Natural killer cell (primary cell): ENCODE results near the gene STMP1. TPM values are rescaled to one million over a fixed set of nuclear protein-coding genes. Genes with fewer than 3 reads are reported as not detected.
"Not testable (repeated sequence)": the region's sequence is repeated elsewhere in the genome, so short reads cannot be mapped to it uniquely, and the experiment has no call there.

Experiments
- ATAC-seq, 3 donors: fragments of 150-1000 bp in 2 of 3; fragments of 200-7000 bp in 1 of 3; cut with Tn5 transposase; 1 replicate in 1 of 3; 2 replicates in 2 of 3; pipeline ENCODE4 v1.10.0; 2021; ENCODE audit warnings: mild to moderate bottlenecking in 2 of 3, moderate library complexity in 2 of 3
- DNase-seq, 2 donors: peaks; one replicate each; pipeline versions ENCODE4 v3.0.0 to v3.0.0-alpha.2; 2013 to 2021; ENCODE audit warnings: mixed read lengths in 1 of 2
- H3K27ac ChIP-seq: one replicate; pipeline ENCODE4 v1.5.1; 2013; ENCODE audit warnings: mild to moderate bottlenecking, low read length
- H3K27me3 ChIP-seq: one replicate; pipeline ENCODE4 v1.6.1; 2013; ENCODE audit warnings: low read length; ENCODE audit not compliant: control insufficient read depth, insufficient read depth
- H3K36me3 ChIP-seq: one replicate; pipeline ENCODE4 v1.6.1; 2013; ENCODE audit warnings: low read length; ENCODE audit not compliant: control insufficient read depth, insufficient read depth
- H3K4me1 ChIP-seq: one replicate; pipeline ENCODE4 v1.6.1; 2013; ENCODE audit warnings: low read length; ENCODE audit not compliant: control insufficient read depth, insufficient read depth
- H3K4me3 ChIP-seq: one replicate; pipeline ENCODE4 v1.5.1; 2013; ENCODE audit warnings: low read length
- H3K9me3 ChIP-seq: one replicate; pipeline ENCODE4 v1.6.1; 2013; ENCODE audit warnings: low read length; ENCODE audit not compliant: control insufficient read depth, insufficient read depth
- H3K27ac Mint-ChIP-seq, 2 donors: one replicate each; pipeline ENCODE4 v1.8.0; 2022; ENCODE audit warnings: mild to moderate bottlenecking in 2 of 2, mixed read lengths in 2 of 2, moderate library complexity in 1 of 2
- H3K27me3 Mint-ChIP-seq, 2 donors: one replicate each; pipeline ENCODE4 v1.8.0; 2022; ENCODE audit warnings: low read depth in 2 of 2, mixed read lengths in 2 of 2
- H3K36me3 Mint-ChIP-seq: one replicate; pipeline ENCODE4 v1.8.0; 2022; ENCODE audit warnings: mixed read lengths
- H3K4me1 Mint-ChIP-seq, 2 donors: one replicate each; pipeline ENCODE4 v1.8.0; 2022; ENCODE audit warnings: mixed read lengths in 2 of 2
- H3K4me3 Mint-ChIP-seq: one replicate; pipeline ENCODE4 v1.8.0; 2022; ENCODE audit warnings: mild to moderate bottlenecking, moderate library complexity, mixed read lengths
- H3K9me3 Mint-ChIP-seq, 2 donors: one replicate each; pipeline ENCODE4 v1.8.0; 2022; ENCODE audit warnings: mixed read lengths in 2 of 2
- CTCF ChIP-seq: fragments of 200-600 bp; IDR thresholded peaks from one replicate; pipeline ENCODE4 v1.8.0; 2022; ENCODE audit warnings: antibody characterized with exemption
- WGBS: methylation state at CpG from one replicate; pipeline ENCODE4 v1.1.7; 2013; ENCODE audit warnings: missing lambda C conversion rate; ENCODE audit not compliant: insufficient coverage; 5-methylcytosine and 5-hydroxymethylcytosine counted together
- intact Hi-C: fragments of 100-400 bp; cut with micrococcal nuclease; formaldehyde crosslinking; loops from one replicate; pipeline ENCODE4 v1.14.2; 2022
- total RNA-seq, 4 donors: library from RNA; stranded (reverse); fragments of 120-200 nt in 1 of 4; gene quantifications; one replicate each; pipeline versions ENCODE4 v1.2.3 to v1.2.4, GENCODE V29; 2013 to 2022

Gene STMP1
- total RNA-seq, 3 donors from 2014 or later (not counting 1 experiment from before 2014, with no cell fraction given), result 19.4 to 25.8 (median 22.3) TPM

DNA sequence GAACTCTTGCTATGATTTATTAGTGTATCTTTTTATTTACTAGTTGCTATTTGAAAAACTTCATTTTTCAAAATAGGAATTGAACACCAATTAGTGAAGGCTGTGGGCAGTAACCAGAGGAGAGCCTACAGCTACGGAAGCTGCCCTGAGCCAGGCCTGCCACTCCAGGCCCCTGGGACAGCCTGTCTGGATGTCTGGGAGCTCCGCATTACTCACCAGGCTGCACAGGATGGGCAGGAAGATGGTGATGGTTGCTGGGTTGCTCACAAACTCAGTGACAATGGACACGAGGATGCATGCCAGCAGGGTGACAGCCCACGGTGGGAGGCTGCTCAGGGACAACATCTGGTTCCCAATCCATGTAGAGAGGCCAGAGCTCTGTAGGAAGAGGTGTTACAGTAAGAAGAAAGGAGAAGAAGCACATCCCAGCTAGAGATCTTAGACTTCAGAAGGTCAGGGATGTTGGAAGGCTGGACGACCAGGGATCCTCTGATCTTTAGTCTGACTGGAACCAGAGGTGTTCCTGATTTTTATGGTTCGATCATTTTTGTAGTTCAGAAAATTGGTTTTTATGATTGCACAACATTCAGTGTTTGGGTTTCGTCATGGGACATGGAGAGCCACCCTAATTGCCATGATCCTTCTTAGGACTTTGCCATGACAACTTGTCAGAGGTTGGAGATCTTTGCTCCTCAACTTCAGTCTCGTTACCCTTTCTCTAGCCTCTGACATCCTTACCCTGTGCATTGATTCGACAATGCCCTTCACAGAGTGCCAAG lies 23.2 kb downstream of the STMP1 start:
- Mint-ChIP-seq H3K4me1 (peaks cover 0 to 8% of the 10 kb centered on the region in 2 donors), H3K36me3 (peaks cover 6% of the 10 kb centered on the region), H3K27me3 (no peaks in the 10 kb centered on the region), H3K9me3 (no peaks in the 10 kb centered on the region), H3K27ac (no peak overlapping the region), H3K4me3 (no peak overlapping the region)
- Histone ChIP-seq H3K27me3 (no peaks in the 10 kb centered on the region), H3K9me3 (no peaks in the 10 kb centered on the region), H3K36me3 (no peaks in the 10 kb centered on the region), H3K4me3 (no peak overlapping the region), H3K27ac (no peak overlapping the region), H3K4me1 (no peaks in the 10 kb centered on the region)
- intact Hi-C loops, result no loop called here
- ATAC-seq, result no peak
- DNase-seq, result no peak
- TF ChIP-seq CTCF, result no peak
- WGBS, result 91% methylated on average over 9 of the region's 9 CpGs

- ATAC-seq (no peak), DNase-seq (no peak)
- Histone ChIP-seq H3K27me3 (no peaks in the 10 kb centered on the region), H3K4me1 (no peaks in the 10 kb centered on the region), H3K9me3 (no peaks in the 10 kb centered on the region), H3K36me3 (no peaks in the 10 kb centered on the region), H3K27ac (no peak overlapping the region), H3K4me3 (no peak overlapping the region)
- no peaks in the 10 kb centered on the region for H3K9me3 Mint-ChIP-seq
- WGBS, result no CpG with 5 or more reads among the region's 1 CpG
- H3K4me3 Mint-ChIP-seq, result no peak overlapping the region
- H3K36me3 Mint-ChIP-seq, result peaks cover 6% of the 10 kb centered on the region
- intact Hi-C loops, result no loop called here
- H3K4me1 Mint-ChIP-seq, result no peaks in the 10 kb centered on the region
- TF ChIP-seq CTCF, result no peak
- no peaks in the 10 kb centered on the region for H3K27me3 Mint-ChIP-seq
- H3K27ac Mint-ChIP-seq, result no peak overlapping the region
These were observed 25.2 kb downstream of the STMP1 start for GRCh38 chr7:135687466-135687865.

DNA sequence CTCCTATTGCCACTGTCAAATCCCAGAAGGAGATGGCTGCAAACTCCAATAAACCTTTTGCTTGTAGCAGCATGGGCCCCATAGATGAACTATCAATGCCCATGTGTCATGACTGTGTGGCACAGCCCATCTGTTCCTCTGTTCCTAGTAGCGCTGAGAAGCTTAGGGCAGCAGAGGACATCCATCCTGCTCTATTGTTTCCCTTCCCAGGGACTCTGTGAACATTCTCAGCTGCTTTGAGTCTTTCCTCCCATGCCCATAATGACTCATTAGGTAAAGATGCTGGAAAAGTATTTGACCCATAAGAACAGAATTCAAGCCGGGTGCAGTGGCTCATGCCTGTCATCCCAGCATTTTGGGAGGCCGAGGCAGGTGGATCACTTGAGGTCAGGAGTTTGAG lies 28.3 kb downstream of the STMP1 start:
- ATAC-seq, result no peak
- Mint-ChIP-seq H3K9me3 (no peaks in the 10 kb centered on the region), H3K4me3 (no peak overlapping the region), H3K27ac (no peak overlapping the region), H3K27me3 (no peaks in the 10 kb centered on the region), H3K4me1 (no peaks in the 10 kb centered on the region), H3K36me3 (peaks cover 6% of the 10 kb centered on the region)
- TF ChIP-seq CTCF, result no peak
- Histone ChIP-seq H3K27me3 (no peaks in the 10 kb centered on the region), H3K36me3 (no peaks in the 10 kb centered on the region), H3K4me1 (no peaks in the 10 kb centered on the region), H3K27ac (no peak overlapping the region), H3K9me3 (no peaks in the 10 kb centered on the region), H3K4me3 (no peak overlapping the region)
- no peak for DNase-seq
- intact Hi-C loops, result no loop called here
- WGBS, result 91% methylated on average over 3 of the region's 3 CpGs

GRCh38 chr7:135692055-135692454 lies 29.7 kb downstream of the STMP1 start:
- Mint-ChIP-seq H3K4me3 (no peak overlapping the region), H3K4me1 (no peaks in the 10 kb centered on the region), H3K27me3 (no peaks in the 10 kb centered on the region), H3K9me3 (no peaks in the 10 kb centered on the region), H3K27ac (no peak overlapping the region), H3K36me3 (peaks cover 6% of the 10 kb centered on the region)
- Histone ChIP-seq H3K27ac (no peak overlapping the region), H3K9me3 (no peaks in the 10 kb centered on the region), H3K36me3 (no peaks in the 10 kb centered on the region), H3K27me3 (no peaks in the 10 kb centered on the region), H3K4me3 (no peak overlapping the region), H3K4me1 (no peaks in the 10 kb centered on the region)
- no peak for TF ChIP-seq CTCF
- DNase-seq (no peak), ATAC-seq (no peak)
- WGBS, result 85% methylated on average over 3 of the region's 3 CpGs
- intact Hi-C loops, result no loop called here

DNA sequence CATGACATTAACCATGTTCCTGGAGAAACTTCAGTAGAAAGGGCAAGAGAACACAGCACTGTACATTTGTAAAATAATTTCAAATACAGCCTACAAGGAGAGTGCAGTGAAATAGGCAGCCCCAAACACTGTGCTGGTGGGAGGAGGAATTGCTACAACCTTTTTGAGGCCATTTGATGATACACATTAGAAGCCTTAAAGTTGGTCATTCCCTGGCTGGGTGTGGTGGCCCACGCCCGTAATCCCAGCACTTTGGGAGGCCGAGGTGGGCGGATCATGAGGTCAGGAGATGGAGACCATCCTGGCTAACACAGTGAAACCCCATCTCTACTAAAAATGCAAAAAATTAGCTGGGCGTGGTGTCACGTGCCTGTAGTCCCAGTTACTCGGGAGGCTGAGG lies 30.3 kb downstream of the STMP1 start:
- H3K9me3 ChIP-seq, H3K27ac Mint-ChIP-seq, DNase-seq, H3K4me1 ChIP-seq, H3K9me3 Mint-ChIP-seq, H3K27ac ChIP-seq, H3K27me3 Mint-ChIP-seq, H3K4me1 Mint-ChIP-seq, H3K36me3 Mint-ChIP-seq, intact Hi-C loops, H3K27me3 ChIP-seq, ATAC-seq, H3K4me3 Mint-ChIP-seq, H3K4me3 ChIP-seq, H3K36me3 ChIP-seq: not testable (repeated sequence)
- 98% methylated on average over 7 of the region's 7 CpGs for WGBS
